ENCODE results near the gene OTOP2.
"Not testable (repeated sequence)": the region's sequence is repeated elsewhere in the genome, so short reads cannot be mapped to it uniquely, and the experiment has no call there.

Gene OTOP2

GRCh38 chr17:74901353-74902135 is 22.5 kb upstream of the OTOP2 start:
- no peak for DNase-seq

DNA sequence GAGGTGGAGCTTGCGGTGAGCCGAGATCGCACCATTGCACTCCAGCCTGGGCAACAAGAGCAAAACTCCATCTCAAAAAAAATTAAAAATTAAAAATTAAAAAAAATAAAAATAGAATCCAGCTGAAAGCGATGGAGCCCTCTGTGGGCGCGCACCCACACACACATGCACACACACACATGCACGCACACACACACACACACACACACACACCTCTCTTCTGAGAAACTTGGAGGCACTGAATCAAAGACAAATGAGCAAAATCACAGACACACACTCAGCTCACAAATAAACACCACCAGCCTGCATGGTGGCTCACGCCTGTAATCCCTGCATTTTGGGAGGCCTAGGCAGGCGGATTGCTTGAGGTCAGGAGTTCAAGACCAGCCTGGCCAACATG is 21.0 kb upstream of the OTOP2 start:
- no peak for DNase-seq

- no peak for DNase-seq
These were observed 20.4 kb upstream of the OTOP2 start for GRCh38 chr17:74903671-74904070.

DNA sequence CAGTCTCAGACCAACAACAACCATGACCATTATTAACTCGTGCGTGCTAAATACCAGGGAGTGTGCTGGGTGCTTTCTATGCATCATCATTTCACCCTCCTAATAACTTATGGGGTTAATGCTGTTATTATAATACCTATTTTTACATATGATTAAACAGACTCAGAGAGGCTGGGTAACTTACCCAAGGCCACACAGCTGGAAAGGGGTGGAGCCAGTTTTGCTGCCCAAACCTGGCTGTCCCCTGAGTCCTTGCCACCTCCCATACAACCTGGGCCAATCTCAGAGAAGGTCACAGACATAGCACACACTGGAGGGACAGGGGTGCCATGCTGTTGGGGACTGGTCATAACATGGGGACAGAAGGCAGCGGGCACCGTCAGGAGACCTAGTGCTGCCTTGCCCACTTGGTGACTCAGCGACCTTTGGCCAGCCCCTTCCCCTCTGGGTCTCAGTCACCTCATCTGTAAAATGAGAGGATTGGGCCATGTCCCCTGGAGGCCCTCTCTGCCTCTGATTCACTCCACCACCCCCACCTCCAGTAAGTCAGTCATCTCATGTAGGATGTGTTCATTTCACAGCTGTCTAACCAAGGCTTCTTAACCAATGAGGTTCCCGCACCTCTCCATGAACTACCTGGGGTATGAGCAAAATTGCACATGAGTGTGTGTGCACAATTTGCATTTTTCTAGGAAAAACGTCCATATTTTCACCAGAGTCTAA is 19.2 kb upstream of the OTOP2 start:
- DNase-seq, result no peak

GRCh38 chr17:74906214-74906793 is 17.8 kb upstream of the OTOP2 start:
- DNase-seq, result not testable (repeated sequence)

- no peak for DNase-seq
These were observed 17.1 kb upstream of the OTOP2 start for GRCh38 chr17:74907012-74907411.

DNA sequence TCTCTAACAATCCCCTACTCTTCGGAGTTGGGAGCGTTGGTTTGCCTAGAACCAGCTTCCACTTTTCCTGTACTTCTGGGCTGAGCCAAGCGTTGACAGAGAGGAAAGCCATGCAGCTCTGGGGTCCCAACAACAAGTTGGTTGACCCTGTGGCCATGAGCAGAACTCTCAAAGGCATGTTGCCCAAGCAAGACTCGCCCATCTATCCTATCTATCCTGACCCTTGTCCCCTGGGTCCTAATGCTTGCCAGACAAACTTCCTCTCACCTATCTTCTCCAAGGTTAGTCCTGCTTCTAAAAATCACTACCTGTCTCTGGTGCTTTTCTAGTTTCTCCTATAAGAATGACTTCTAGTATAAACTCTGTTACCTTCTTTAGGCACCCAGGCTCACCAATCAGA is 15.0 kb upstream of the OTOP2 start:
- DNase-seq, result not testable (repeated sequence)

DNA sequence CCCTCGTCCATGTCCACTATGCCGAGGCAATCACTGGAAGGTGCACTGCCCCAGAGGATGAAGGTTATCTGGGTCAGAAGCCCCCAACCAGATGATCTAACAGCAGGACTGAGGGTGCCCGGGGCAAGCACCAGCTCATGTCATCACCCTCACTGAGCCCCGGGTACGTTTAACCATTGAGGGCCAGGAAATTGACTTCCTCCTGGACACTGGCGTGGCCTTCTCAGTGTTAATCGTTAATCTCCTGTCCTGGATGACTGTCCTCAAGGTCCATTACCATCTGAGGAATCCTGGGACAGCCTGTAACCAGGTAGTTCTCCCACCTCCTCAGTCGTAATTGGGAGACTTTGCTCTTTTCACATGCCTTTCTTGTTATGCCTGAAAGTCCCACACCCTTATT is 12.7 kb upstream of the OTOP2 start:
- DNase-seq, result not testable (repeated sequence)

- no peak for DNase-seq
These were observed 7.8 kb upstream of the OTOP2 start for GRCh38 chr17:74916136-74916850.

GRCh38 chr17:74916851-74917199 is 7.2 kb upstream of the OTOP2 start:
- DNase-seq, result no peak

DNA sequence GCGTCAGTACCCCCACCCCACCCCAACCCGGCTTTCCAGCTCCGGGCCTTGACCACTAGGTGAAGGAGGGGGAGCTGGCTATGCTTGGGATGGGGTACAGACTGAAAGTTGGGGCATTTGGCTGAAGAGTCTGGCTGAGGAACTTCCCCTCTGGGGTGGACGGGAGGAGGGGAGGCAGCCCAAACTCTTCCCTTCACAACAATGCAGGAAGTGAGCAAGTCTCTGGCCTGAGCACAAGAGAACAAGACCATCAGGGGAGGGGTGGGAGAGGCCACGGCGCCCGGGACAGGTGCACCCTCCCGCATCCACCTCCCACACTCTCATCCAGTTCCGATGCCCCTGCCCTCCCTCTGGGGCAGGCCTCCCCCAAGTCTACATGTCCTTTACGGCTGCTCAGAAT is 6.6 kb upstream of the OTOP2 start:
- DNase-seq, result no peak

DNA sequence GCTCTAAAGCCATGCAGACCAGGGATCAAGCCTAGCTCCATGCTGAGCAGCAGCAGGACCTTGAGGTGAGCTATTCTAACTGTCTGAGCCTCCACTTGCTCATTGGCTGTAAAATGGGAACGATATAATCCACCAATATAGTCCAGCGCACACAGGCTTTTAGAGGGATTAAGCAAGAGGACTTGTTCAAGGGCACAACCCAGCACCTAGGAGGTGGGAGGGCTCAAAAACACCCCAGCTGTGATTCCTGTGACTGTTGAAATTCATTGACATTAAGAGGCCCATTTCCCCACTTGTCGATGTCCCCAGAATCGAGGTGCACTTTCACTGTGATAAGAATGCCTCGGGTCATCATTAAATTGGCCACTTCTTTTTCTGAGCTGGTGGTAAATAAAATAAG is 5.2 kb upstream of the OTOP2 start:
- DNase-seq, result no peak

- no peak for DNase-seq
These were observed 4.4 kb upstream of the OTOP2 start for GRCh38 chr17:74919440-74920305.

DNA sequence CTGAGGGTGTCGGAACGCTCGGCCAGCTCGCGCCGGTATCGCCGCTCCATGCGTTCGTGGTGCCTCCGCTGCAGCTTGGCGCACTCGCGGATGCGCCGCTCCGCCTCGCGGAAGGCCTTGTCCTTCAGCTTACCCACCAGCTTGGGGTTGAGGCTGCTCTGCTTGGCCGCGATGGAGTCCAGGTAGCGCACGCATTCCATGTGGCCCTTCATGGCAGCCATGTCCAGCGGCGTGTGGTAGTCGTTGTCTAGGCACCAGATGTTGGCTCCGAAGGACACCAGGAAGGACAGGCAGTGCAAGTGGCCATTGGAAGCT is 3.8 kb upstream of the OTOP2 start:
- DNase-seq, result no peak

DNA sequence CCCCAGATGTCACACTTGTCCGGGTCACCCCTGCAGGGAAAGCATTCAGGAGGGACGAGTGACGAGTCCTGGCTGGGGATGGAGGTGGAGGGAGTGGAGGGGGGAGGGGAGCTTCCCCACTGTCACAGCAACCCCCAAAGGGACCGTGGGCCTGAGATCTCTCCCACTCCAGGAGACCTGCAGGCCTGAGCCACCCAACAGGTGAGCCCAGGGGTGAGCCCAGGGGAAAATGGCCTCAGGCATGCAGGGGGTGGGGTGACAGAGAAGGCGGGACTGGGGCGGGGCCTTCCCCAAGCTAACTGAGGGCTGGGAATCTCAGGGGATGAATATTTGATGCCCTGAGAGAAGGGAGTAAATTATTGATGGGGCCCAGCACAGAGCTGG is 3.4 kb upstream of the OTOP2 start:
- DNase-seq, result no peak

DNA sequence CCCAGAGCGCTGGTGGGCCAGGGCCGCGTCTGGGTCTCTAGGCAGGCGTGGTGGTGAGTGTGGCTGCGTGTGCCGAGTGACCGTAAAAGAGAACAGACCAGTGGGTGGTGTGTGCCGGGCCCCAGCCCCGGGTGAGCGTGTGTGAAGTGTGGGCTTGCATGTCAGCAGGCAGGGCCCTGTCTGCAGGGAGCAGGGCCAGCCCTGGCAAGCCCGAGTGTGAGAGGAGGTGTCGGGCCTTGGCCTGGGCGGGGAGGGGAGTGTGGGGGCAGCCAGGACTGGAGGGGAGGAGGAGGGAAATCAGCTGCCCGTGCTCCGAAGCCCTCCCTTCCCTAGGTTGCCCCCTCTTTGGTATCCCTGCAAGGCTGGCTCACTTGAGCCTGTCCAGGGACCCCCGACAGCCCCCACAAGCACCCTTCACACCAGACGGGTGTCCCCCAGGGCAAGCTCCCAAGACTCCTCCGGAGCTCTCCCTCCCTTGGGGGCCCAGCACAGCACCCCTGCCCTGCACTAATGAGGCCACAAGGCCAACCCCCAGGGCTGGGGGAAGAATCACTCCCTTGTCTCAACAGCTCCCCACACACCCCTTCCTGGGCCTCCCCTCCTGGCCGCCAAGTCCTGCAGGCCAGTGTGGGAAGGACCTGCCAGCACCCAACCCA is 2.9 kb upstream of the OTOP2 start:
- no peak for DNase-seq

DNA sequence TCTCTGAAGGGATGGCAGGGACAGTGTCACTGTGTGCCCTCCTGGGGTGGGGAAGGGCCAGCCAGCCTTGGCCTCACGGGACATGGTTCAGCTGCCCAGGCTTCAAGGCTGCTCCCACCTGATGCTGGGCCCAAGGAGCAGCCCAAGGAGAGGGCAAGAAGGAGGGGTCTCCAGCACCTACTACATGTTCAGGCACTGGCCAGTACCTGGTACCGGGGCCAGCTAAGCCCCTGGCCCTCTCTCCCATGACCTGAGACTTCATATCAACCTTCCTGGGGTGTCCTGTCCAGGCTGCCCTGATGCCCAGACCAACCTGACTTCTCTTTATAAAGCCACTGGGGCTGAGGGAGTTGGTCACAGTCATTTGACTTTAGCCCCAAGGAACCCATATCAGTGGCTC is 2.3 kb upstream of the OTOP2 start:
- no peak for DNase-seq

- no peak for DNase-seq
These were observed 1.9 kb upstream of the OTOP2 start for GRCh38 chr17:74922172-74922571.

DNA sequence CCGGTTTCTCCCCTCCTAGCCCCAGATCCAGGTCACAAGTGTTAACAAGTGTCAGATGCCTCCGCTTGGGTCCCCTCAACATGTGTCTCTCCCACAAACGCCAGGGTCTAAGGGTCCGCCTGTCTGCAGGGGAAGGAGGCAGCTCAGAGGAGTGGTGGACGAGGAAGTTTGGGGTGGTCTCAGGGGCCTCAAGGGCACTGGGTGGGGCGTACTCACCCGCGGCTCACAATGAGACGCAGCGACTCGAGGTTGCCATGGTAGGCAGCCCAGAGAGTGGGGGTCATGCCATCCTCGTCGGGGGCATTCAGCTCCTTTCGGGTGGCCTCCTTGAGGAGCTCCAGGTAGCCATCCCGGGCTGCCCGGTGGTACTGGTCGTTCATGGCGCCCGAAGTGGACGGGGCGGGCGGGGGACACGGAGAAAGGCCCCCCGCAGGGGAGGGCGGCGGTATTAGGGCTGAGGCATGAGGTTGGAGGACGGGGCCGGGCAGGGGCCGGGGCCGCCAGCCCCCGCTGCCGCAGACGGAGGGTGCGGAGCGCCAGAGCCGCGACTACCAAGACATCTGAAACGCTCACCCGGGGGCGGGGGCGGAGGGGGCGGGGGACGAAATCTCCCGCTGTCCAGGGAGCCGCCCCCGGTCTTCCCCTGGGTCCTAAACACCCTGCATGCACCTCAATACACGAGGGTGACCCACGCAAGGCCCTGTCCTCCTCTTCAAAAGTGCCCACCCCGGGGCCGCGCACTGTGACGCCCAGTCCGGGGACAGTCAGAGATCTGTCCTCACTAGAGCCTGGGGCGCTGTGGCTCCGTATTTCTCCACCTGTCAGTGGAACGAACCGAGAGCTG is 1.2 kb upstream of the OTOP2 start, which contains the start of gene USH1G:
TSS of gene USH1G (minus strand) at position 562 of the 844 bp plus-strand sequence. CDS start at position 380, 182 bp downstream.
- no peak for DNase-seq

DNA sequence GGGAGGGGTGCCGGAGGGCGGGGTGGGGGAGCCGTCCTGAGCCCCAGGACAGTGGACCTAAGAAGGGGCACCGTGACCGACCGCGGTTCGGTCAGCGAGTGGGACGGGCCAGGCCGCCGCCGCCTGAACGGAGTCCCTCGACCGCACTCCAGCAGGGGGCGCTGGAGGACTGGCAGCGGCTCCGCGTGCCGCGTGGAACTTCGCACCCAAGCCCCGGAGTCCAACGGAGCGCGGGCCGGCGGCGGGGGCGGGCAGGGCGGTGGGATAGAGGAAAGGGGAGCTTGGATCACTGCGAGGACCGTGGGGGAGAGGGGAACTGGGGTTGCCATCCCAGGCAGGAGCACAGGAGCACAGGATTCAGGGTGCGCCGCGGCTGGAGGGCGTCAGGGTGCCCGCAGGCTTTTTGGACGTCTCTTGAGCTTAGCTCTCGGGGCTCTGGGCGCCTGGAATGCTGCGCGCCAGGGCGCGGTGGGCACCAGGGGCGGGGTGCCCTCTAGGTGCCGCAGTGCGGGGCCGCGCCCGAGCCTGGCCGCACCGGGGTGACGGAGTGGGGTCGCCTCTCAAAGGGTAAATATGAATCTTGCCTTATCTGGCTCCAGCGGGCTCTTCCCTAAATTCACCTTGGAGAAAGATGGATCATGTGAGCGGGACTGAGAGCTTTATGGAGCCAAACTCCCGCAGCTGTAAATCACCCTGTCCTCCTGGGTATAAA is 379 bp upstream of the OTOP2 start:
- DNase-seq, result no peak

GRCh38 chr17:74925242-74925641 is 1.2 kb downstream of the OTOP2 start:
- DNase-seq, result no peak

Measured in GF-D8 (cell line).